Astrocyte (in vitro differentiated cells and primary cell): ENCODE results near the gene MS4A18.

ENCODE experiments used
- EZH2 ChIP-seq: IDR thresholded peaks from 2 replicates; pipeline ENCODE4 v1.6.1; 2012; ENCODE audit warnings: mild to moderate bottlenecking, low read length, inconsistent platforms; ENCODE audit not compliant: insufficient read depth
- TF ChIP-seq, protein P1 (sequence below): IDR thresholded peaks from 2 replicates; pipeline ENCODE4 v1.5.1; 2011; ENCODE audit warnings: low read depth, mild to moderate bottlenecking, inconsistent platforms, low read length, moderate library complexity; ENCODE audit not compliant: insufficient read depth

DNA sequence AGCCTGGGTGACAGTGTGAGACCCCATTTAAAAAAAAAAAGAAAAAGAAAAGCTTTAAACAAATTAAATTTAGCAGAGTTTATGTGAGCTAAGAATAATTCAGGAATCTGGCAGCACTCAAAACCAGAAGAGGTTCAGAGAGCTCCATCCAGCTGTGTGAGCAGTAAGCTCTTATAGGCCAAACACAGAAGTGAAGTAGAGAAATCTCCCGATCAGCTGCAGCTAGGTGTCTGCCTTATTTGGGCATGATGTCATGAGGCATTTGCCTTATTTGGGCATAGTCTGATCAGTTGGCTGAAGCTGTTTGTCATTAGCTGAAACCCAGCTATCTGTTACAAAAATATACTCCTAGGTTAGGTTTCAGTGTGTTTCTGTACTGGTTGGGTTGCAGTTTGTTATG is 40.4 kb downstream of the MS4A18 start:
- TF ChIP-seq, protein P1, sequence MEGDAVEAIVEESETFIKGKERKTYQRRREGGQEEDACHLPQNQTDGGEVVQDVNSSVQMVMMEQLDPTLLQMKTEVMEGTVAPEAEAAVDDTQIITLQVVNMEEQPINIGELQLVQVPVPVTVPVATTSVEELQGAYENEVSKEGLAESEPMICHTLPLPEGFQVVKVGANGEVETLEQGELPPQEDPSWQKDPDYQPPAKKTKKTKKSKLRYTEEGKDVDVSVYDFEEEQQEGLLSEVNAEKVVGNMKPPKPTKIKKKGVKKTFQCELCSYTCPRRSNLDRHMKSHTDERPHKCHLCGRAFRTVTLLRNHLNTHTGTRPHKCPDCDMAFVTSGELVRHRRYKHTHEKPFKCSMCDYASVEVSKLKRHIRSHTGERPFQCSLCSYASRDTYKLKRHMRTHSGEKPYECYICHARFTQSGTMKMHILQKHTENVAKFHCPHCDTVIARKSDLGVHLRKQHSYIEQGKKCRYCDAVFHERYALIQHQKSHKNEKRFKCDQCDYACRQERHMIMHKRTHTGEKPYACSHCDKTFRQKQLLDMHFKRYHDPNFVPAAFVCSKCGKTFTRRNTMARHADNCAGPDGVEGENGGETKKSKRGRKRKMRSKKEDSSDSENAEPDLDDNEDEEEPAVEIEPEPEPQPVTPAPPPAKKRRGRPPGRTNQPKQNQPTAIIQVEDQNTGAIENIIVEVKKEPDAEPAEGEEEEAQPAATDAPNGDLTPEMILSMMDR: no peak
- TF ChIP-seq EZH2: no peak
